Fibroblast of lung (primary cell): ENCODE data around the gene ZNF70. TPM values are rescaled to one million over a fixed set of nuclear protein-coding genes. Genes with fewer than 3 reads are reported as not detected.

ENCODE experiments used
- DNase-seq, 2 donors: peaks; one replicate each; pipeline versions ENCODE4 v3.0.0 to v3.0.0-alpha.2; 2010; ENCODE audit warnings: low read depth in 2 of 2
- H2AFZ ChIP-seq: 2 replicates; pipeline ENCODE4 v1.5.1; 2012; ENCODE audit warnings: low read length, control low read depth, inconsistent platforms
- H3K27ac ChIP-seq: 2 replicates; pipeline ENCODE4 v1.5.1; 2011; ENCODE audit warnings: low read length, control low read depth; ENCODE audit not compliant: insufficient read depth
- H3K27me3 ChIP-seq: 2 replicates; pipeline ENCODE4 v1.5.1; 2011; ENCODE audit warnings: mild to moderate bottlenecking, low read length; ENCODE audit not compliant: control insufficient read depth, insufficient read depth
- H3K36me3 ChIP-seq: 2 replicates; pipeline ENCODE4 v1.5.1; 2011; ENCODE audit warnings: low read length; ENCODE audit not compliant: control insufficient read depth, insufficient read depth
- H3K4me1 ChIP-seq: 2 replicates; pipeline ENCODE4 v1.5.1; 2011; ENCODE audit warnings: low read length; ENCODE audit not compliant: control insufficient read depth, insufficient read depth; ENCODE audit errors: extremely low read depth
- H3K4me2 ChIP-seq: 2 replicates; pipeline ENCODE4 v1.5.1; 2011; ENCODE audit warnings: low read length, control low read depth; ENCODE audit not compliant: insufficient read depth; ENCODE audit errors: extremely low read depth
- H3K4me3 ChIP-seq, 4 experiments: fragments of 200-600 bp in 1 of 4; sonication (generic) in 1 of 4; replicated peaks in 1 of 4; 2 replicates each; pipeline ENCODE4 v1.5.1; 2011 to 2016; ENCODE audit warnings: low read length in 4 of 4, low read depth in 3 of 4, mild to moderate bottlenecking in 3 of 4, control low read depth in 2 of 4, inconsistent platforms in 1 of 4, mixed read lengths in 1 of 4; ENCODE audit not compliant: insufficient read depth in 1 of 4; ENCODE audit errors: control extremely low read depth in 1 of 4
- H3K79me2 ChIP-seq: 2 replicates; pipeline ENCODE4 v1.5.1; 2012; ENCODE audit warnings: mild to moderate bottlenecking, low read length, inconsistent platforms; ENCODE audit not compliant: control insufficient read depth, insufficient read depth
- H3K9ac ChIP-seq: 2 replicates; pipeline ENCODE4 v1.5.1; 2011; ENCODE audit warnings: mild to moderate bottlenecking, low read length, control low read depth; ENCODE audit not compliant: insufficient read depth
- H3K9me3 ChIP-seq: 2 replicates; pipeline ENCODE4 v1.5.1; 2012; ENCODE audit warnings: low read depth, low read length; ENCODE audit not compliant: control insufficient read depth, insufficient read depth
- H4K20me1 ChIP-seq: 2 replicates; pipeline ENCODE4 v1.5.1; 2011; ENCODE audit warnings: low read length; ENCODE audit not compliant: control insufficient read depth, insufficient read depth; ENCODE audit errors: extremely low read depth
- EZH2 ChIP-seq: IDR thresholded peaks from 2 replicates; pipeline ENCODE4 v1.5.1; 2012; ENCODE audit warnings: low read length, control low read depth, mild to moderate bottlenecking; ENCODE audit errors: missing control alignments
- polyA plus RNA-seq, 2 donors: library from polyadenylated mRNA; depleted of rRNA in 1 of 2; stranded (reverse) in 1 of 2; unstranded in 1 of 2; fragments of >200 nt; gene quantifications; 2 replicates each; pipeline ENCODE4 v1.2.1, GENCODE V29; 2011 to 2012; ENCODE audit warnings: missing spikeins in 1 of 2
- total RNA-seq: library from RNA; depleted of rRNA; stranded (reverse); fragments of >200 nt; gene quantifications from 2 replicates; pipeline ENCODE4 v1.2.1, GENCODE V29; 2014
- TF ChIP-seq, protein P1 (sequence below), 2 donors: IDR thresholded peaks in 1 of 2; conservative IDR thresholded peaks in 1 of 2; 1 replicate in 1 of 2; 2 replicates in 1 of 2; pipeline ENCODE4 v1.5.1; 2011 to 2012; ENCODE audit warnings: low read length in 2 of 2, control low read depth in 1 of 2, inconsistent platforms in 1 of 2, low read depth in 1 of 2, mild to moderate bottlenecking in 1 of 2

The ZNF70 gene
- total and polyA plus RNA-seq, 2 donors (not counting 1 experiment from before 2014, with no cell fraction given): 1.2 to 3.1 TPM

GRCh38 chr22:23789121-23789520, 38.2 kb upstream of the ZNF70 start:
- no peak for TF ChIP-seq EZH2
- TF ChIP-seq, protein P1, sequence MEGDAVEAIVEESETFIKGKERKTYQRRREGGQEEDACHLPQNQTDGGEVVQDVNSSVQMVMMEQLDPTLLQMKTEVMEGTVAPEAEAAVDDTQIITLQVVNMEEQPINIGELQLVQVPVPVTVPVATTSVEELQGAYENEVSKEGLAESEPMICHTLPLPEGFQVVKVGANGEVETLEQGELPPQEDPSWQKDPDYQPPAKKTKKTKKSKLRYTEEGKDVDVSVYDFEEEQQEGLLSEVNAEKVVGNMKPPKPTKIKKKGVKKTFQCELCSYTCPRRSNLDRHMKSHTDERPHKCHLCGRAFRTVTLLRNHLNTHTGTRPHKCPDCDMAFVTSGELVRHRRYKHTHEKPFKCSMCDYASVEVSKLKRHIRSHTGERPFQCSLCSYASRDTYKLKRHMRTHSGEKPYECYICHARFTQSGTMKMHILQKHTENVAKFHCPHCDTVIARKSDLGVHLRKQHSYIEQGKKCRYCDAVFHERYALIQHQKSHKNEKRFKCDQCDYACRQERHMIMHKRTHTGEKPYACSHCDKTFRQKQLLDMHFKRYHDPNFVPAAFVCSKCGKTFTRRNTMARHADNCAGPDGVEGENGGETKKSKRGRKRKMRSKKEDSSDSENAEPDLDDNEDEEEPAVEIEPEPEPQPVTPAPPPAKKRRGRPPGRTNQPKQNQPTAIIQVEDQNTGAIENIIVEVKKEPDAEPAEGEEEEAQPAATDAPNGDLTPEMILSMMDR (conservative IDR thresholded peaks at IDR 0.05 in 1 of 2, IDR thresholded peaks at IDR 0.05 in 1 of 2; ENCODE audit: low read depth in 1 of 2, low read length in 2 of 2): no peak

DNA sequence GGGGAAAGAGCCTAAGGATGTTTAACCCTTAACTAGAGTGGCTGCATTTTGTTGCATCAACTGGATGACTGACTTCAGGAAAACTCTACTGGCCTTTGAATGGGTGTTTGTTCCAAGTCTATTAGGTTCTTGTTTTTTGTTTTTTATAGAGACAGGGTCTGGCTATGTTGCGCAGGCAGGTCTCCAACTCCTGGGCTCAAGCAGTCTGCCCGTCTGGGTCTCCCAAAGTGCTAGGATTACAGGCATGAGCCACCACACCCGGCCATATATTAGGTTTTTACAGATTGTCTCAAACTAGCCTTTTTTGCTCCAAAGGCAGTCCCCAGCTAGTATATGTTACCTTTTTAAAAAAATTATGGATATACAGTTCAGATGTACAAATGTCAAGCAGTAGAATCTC, 37.0 kb upstream of the ZNF70 start:
- H3K27me3 ChIP-seq: no peaks in the 10 kb centered on the region
- H2AFZ ChIP-seq: no peak overlapping the region
- H3K79me2 ChIP-seq: peaks cover 52% of the 10 kb centered on the region
- H3K9me3 ChIP-seq: no peaks in the 10 kb centered on the region
- peak overlapping the region; percentile 95 for H3K4me2 ChIP-seq
- TF ChIP-seq, protein P1 (conservative IDR thresholded peaks at IDR 0.05 in 1 of 2, IDR thresholded peaks at IDR 0.05 in 1 of 2; ENCODE audit: low read depth in 1 of 2, low read length in 2 of 2): no peak
- no peak for TF ChIP-seq EZH2
- no peaks in the 10 kb centered on the region for H4K20me1 ChIP-seq
- no peak for DNase-seq
- peak overlapping the region; percentile 60 for H3K9ac ChIP-seq
- H3K4me1 ChIP-seq: peaks cover 12% of the 10 kb centered on the region
- peak overlapping the region; percentile 71 to 94 (median 86) for H3K4me3 ChIP-seq
- H3K27ac ChIP-seq: peak overlapping the region; percentile 95
- H3K36me3 ChIP-seq: peaks cover 1% of the 10 kb centered on the region

More at GRCh38 chr22:23789121-23789520, 38.2 kb upstream of the ZNF70 start:
- H3K4me2 ChIP-seq: no peak overlapping the region
- DNase-seq: no peak
- no peaks in the 10 kb centered on the region for H3K9me3 ChIP-seq
- H3K27ac ChIP-seq: no peak overlapping the region
- no peak overlapping the region for H3K4me3 ChIP-seq
- H3K79me2 ChIP-seq: peaks cover 52% of the 10 kb centered on the region
- H3K27me3 ChIP-seq: no peaks in the 10 kb centered on the region
- H3K36me3 ChIP-seq: peaks cover 4% of the 10 kb centered on the region
- no peaks in the 10 kb centered on the region for H4K20me1 ChIP-seq
- no peak overlapping the region for H2AFZ ChIP-seq
- H3K4me1 ChIP-seq: peaks cover 12% of the 10 kb centered on the region
- H3K9ac ChIP-seq: no peak overlapping the region

DNA sequence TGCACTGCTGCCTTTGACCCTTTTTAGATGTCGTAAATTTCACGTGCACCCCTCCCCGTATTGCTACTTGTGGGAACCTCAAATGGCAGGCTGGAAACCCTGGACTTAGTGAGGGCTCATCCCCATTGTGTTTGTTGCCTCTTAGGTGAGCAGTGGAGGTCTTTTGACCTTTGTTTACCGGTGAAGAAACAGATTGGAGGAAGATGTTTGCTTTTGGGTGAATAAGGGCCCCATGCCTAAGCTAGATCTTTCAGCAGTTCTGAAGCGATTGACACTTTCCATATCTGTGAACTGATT, 36.6 kb upstream of the ZNF70 start:
- no peak for TF ChIP-seq EZH2
- TF ChIP-seq, protein P1 (conservative IDR thresholded peaks at IDR 0.05 in 1 of 2, IDR thresholded peaks at IDR 0.05 in 1 of 2; ENCODE audit: low read depth in 1 of 2, low read length in 2 of 2): no peak
- peaks cover 1% of the 10 kb centered on the region for H3K36me3 ChIP-seq
- DNase-seq: no peak
- H3K9ac ChIP-seq: peak overlapping the region; percentile 60
- peaks cover 12% of the 10 kb centered on the region for H3K4me1 ChIP-seq
- H4K20me1 ChIP-seq: no peaks in the 10 kb centered on the region
- H3K4me2 ChIP-seq: peak overlapping the region; percentile 95
- no peaks in the 10 kb centered on the region for H3K9me3 ChIP-seq
- H3K4me3 ChIP-seq: peak overlapping the region; percentile 71 to 94 (median 86)
- H2AFZ ChIP-seq: no peak overlapping the region
- H3K27ac ChIP-seq: peak overlapping the region; percentile 95
- no peaks in the 10 kb centered on the region for H3K27me3 ChIP-seq
- H3K79me2 ChIP-seq: peaks cover 49% of the 10 kb centered on the region
